Measurements from ENCODE around the gene LAMA3. TPM values are rescaled to one million over a fixed set of nuclear protein-coding genes. Genes with fewer than 3 reads are reported as not detected.

LAMA3 gene
- total and polyA plus RNA-seq, 10 of the 15 experiments (the other 5 are each of a cell fraction or from before 2014, with no cell fraction given) = 0.37 to 6.5 (median 5.4) TPM

DNA sequence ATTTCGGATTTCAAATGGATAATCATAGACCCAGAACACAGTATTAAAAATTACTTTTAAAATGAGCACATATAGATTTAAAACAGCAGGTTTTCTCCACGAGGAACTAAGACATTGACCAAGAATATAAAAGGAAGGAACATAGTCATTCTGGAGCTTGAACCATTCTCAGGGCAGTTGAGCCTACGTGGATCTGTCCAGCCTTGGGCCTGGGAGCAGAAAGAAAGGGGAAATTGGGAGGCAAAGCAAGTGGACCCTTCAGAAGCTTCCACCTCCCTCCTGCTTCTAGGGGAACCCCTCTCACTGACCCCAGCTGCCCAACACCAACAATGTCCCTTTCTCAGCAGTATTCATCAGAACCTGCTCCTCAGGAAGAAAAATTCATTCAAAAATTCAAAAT is 293.9 kb downstream of the LAMA3 start:
- BruUV-seq (replicated peaks) = no TSS peak
- H3K36me3 ChIP-seq (ENCODE audit: control insufficient read depth in 2 of 2, insufficient read depth in 2 of 2, low read length in 1 of 2) = no peaks in the 10 kb centered on the region
- ChIA-PET POLR2A (no interaction called here), SMC1A (ENCODE audit: uncharacterized antibody, unreplicated experiment) (interaction anchor here (0.7 to 2.1 kb wide), 3 partner anchors 10 to 89 kb away, joined by 3 to 6 read pairs (median 4); no protein-coding TSS in a partner anchor), CTCF (interaction anchor here (1.4 kb wide), 1 partner anchor 16 kb away, joined by 4 read pairs; no protein-coding TSS in a partner anchor), RAD21 (ENCODE audit: unreplicated experiment) (interaction anchor here (0.5 kb wide), 1 partner anchor 16 kb away, joined by 3 read pairs; no protein-coding TSS in a partner anchor)
- 4% methylated on average over 3 of the region's 3 CpGs for WGBS (ENCODE audit: insufficient coverage, insufficient replicate concordance, low lambda C conversion rate, missing lambda C conversion rate)
- H4K20me1 ChIP-seq (ENCODE audit: control insufficient read depth, insufficient read depth) = no peaks in the 10 kb centered on the region
- no peaks in the 10 kb centered on the region for H3K79me2 ChIP-seq (ENCODE audit: control insufficient read depth, insufficient read depth, low read length)
- FAIRE-seq (no peak), DNase-seq (ENCODE audit: low read depth, low spot score) (no peak), ATAC-seq (no peak)
- no peak overlapping the region for H3K9ac ChIP-seq (ENCODE audit: control insufficient read depth, insufficient read depth, low read length)
- no peak overlapping the region for H3K4me2 ChIP-seq (ENCODE audit: control insufficient read depth, insufficient read depth)
- no peak overlapping the region for H2AFZ ChIP-seq (ENCODE audit: control insufficient read depth, low read depth, low read length)
- no peak overlapping the region for H3K27ac ChIP-seq (ENCODE audit: control insufficient read depth, insufficient read depth)
- in situ Hi-C loops (cut with MboI) (no loop called here), intact Hi-C loops (cut with micrococcal nuclease; ENCODE audit: unreplicated experiment) (no loop called here)
- no peaks in the 10 kb centered on the region; the same call in 1 of the 3 replicates for H3K9me3 ChIP-seq (replicated peaks; ENCODE audit: control insufficient read depth, insufficient read depth, low read length)
- H3K4me3 ChIP-seq = no peak overlapping the region
- H3K27me3 ChIP-seq (replicated peaks in 1 of 2; ENCODE audit: control insufficient read depth in 2 of 2, insufficient read depth in 2 of 2, low read length in 1 of 2) = no peaks in the 10 kb centered on the region
- H3K4me1 ChIP-seq (ENCODE audit: control insufficient read depth, insufficient read depth, low read length) = peaks cover 36% of the 10 kb centered on the region
- TF ChIP-seq, protein P1, sequence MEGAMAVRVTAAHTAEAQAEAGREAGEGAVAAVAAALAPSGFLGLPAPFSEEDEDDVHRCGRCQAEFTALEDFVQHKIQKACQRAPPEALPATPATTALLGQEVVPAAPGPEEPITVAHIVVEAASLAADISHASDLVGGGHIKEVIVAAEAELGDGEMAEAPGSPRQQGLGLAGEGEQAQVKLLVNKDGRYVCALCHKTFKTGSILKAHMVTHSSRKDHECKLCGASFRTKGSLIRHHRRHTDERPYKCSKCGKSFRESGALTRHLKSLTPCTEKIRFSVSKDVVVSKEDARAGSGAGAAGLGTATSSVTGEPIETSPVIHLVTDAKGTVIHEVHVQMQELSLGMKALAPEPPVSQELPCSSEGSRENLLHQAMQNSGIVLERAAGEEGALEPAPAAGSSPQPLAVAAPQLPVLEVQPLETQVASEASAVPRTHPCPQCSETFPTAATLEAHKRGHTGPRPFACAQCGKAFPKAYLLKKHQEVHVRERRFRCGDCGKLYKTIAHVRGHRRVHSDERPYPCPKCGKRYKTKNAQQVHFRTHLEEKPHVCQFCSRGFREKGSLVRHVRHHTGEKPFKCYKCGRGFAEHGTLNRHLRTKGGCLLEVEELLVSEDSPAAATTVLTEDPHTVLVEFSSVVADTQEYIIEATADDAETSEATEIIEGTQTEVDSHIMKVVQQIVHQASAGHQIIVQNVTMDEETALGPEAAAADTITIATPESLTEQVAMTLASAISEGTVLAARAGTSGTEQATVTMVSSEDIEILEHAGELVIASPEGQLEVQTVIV (IDR thresholded peaks at IDR 0.05; ENCODE audit: borderline replicate concordance, partially characterized antibody) = no peak
- TF ChIP-seq MEF2A (IDR thresholded peaks at IDR 0.05; ENCODE audit: insufficient read depth, low read depth, low read length) (no peak), EZH2 (IDR thresholded peaks at IDR 0.05; ENCODE audit: borderline replicate concordance, control insufficient read depth, low read depth, low read length) (no peak), NR2F1 (conservative IDR thresholded peaks at IDR 0.05) (no peak), ESRRA (IDR thresholded peaks at IDR 0.05; ENCODE audit: low read length) (no peak), ZSCAN29 (IDR thresholded peaks at IDR 0.05) (no peak), KAT2A (conservative IDR thresholded peaks at IDR 0.05; ENCODE audit: control insufficient read depth, low read depth, low read length) (no peak), NBN (IDR thresholded peaks at IDR 0.05) (no peak), STAT1 (conservative IDR thresholded peaks at IDR 0.05) (no peak), TCF7 (IDR thresholded peaks at IDR 0.05; ENCODE audit: borderline replicate concordance) (no peak), KDM1A (IDR thresholded peaks at IDR 0.05; ENCODE audit: borderline replicate concordance) (no peak)
- TF ChIP-seq, protein P2, sequence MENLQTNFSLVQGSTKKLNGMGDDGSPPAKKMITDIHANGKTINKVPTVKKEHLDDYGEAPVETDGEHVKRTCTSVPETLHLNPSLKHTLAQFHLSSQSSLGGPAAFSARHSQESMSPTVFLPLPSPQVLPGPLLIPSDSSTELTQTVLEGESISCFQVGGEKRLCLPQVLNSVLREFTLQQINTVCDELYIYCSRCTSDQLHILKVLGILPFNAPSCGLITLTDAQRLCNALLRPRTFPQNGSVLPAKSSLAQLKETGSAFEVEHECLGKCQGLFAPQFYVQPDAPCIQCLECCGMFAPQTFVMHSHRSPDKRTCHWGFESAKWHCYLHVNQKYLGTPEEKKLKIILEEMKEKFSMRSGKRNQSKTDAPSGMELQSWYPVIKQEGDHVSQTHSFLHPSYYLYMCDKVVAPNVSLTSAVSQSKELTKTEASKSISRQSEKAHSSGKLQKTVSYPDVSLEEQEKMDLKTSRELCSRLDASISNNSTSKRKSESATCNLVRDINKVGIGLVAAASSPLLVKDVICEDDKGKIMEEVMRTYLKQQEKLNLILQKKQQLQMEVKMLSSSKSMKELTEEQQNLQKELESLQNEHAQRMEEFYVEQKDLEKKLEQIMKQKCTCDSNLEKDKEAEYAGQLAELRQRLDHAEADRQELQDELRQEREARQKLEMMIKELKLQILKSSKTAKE (IDR thresholded peaks at IDR 0.05; ENCODE audit: low read depth, poor library complexity, severe bottlenecking) = no peak
- TF ChIP-seq, protein P3, sequence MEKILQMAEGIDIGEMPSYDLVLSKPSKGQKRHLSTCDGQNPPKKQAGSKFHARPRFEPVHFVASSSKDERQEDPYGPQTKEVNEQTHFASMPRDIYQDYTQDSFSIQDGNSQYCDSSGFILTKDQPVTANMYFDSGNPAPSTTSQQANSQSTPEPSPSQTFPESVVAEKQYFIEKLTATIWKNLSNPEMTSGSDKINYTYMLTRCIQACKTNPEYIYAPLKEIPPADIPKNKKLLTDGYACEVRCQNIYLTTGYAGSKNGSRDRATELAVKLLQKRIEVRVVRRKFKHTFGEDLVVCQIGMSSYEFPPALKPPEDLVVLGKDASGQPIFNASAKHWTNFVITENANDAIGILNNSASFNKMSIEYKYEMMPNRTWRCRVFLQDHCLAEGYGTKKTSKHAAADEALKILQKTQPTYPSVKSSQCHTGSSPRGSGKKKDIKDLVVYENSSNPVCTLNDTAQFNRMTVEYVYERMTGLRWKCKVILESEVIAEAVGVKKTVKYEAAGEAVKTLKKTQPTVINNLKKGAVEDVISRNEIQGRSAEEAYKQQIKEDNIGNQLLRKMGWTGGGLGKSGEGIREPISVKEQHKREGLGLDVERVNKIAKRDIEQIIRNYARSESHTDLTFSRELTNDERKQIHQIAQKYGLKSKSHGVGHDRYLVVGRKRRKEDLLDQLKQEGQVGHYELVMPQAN (conservative IDR thresholded peaks at IDR 0.05) = no peak
- TF ChIP-seq, protein P4, sequence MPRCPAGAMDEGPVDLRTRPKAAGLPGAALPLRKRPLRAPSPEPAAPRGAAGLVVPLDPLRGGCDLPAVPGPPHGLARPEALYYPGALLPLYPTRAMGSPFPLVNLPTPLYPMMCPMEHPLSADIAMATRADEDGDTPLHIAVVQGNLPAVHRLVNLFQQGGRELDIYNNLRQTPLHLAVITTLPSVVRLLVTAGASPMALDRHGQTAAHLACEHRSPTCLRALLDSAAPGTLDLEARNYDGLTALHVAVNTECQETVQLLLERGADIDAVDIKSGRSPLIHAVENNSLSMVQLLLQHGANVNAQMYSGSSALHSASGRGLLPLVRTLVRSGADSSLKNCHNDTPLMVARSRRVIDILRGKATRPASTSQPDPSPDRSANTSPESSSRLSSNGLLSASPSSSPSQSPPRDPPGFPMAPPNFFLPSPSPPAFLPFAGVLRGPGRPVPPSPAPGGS (IDR thresholded peaks at IDR 0.05; ENCODE audit: borderline replicate concordance, insufficient read depth, low read depth, low read length, poor library complexity, severe bottlenecking) = no peak
- TF ChIP-seq, protein P5, sequence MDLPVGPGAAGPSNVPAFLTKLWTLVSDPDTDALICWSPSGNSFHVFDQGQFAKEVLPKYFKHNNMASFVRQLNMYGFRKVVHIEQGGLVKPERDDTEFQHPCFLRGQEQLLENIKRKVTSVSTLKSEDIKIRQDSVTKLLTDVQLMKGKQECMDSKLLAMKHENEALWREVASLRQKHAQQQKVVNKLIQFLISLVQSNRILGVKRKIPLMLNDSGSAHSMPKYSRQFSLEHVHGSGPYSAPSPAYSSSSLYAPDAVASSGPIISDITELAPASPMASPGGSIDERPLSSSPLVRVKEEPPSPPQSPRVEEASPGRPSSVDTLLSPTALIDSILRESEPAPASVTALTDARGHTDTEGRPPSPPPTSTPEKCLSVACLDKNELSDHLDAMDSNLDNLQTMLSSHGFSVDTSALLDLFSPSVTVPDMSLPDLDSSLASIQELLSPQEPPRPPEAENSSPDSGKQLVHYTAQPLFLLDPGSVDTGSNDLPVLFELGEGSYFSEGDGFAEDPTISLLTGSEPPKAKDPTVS (IDR thresholded peaks at IDR 0.05; ENCODE audit: low read depth, low read length) = no peak

Data from GM12878 (cell line).